Mucosa of descending colon (tissue), 3 donors: Measurements from ENCODE around the gene WDR7. TPM values are rescaled to one million over a fixed set of nuclear protein-coding genes. Genes with fewer than 3 reads are reported as not detected.

Experiments used
- ATAC-seq: fragments of 200-7000 bp; cut with Tn5 transposase; one replicate; pipeline ENCODE4 v1.9.1; 2020; ENCODE audit warnings: mild to moderate bottlenecking, moderate library complexity
- DNase-seq, 3 donors: peaks; one replicate each; pipeline ENCODE4 v3.0.0-alpha.2; 2020
- H3K36me3 ChIP-seq: fragments of 200-600 bp; one replicate; pipeline ENCODE4 v1.8.0; 2021; ENCODE audit warnings: low read depth, mild to moderate bottlenecking
- H3K4me1 ChIP-seq: fragments of 200-600 bp; one replicate; pipeline ENCODE4 v1.8.0; 2021; ENCODE audit warnings: low read depth, mild to moderate bottlenecking
- H3K4me3 ChIP-seq: fragments of 200-600 bp; one replicate; pipeline ENCODE4 v1.8.0; 2021; ENCODE audit warnings: mild to moderate bottlenecking
- H3K9me3 ChIP-seq: fragments of 200-600 bp; one replicate; pipeline ENCODE4 v1.8.0; 2021; ENCODE audit warnings: mild to moderate bottlenecking
- intact Hi-C, 2 donors: fragments of 100-400 bp; cut with DNase I in 1 of 2; cut with micrococcal nuclease in 1 of 2; formaldehyde crosslinking; loops; one replicate each; pipeline versions ENCODE4 v1.11.0 to v1.11.1; 2022; cut with DNase I, micrococcal nuclease
- total RNA-seq, 3 donors: library from RNA; stranded (reverse); fragmentation: NEBNext Ultra II Directional in 2 of 3; extraction: Animal tissue kit (Norgen Biotek cat#: 25700) in 2 of 3; gene quantifications; one replicate each; pipeline versions ENCODE4 v1.2.1 to v1.2.4, GENCODE V29; 2021 to 2023
- TF ChIP-seq, protein P1 (sequence below): fragments of 200-600 bp; IDR thresholded peaks from one replicate; pipeline ENCODE4 v1.8.0; 2022; ENCODE audit warnings: antibody characterized with exemption, mild to moderate bottlenecking
- donor health status: DM: no; HTN: no; CAD: no; lungs with moderate emphysema.
- donor health status: DM: no; HTN: no; CAD: no.
- donor health status: DM: no; HTN: yes; CAD: no.

The WDR7 gene
- total RNA-seq, 3 donors from 2014 or later: 28.4 to 38.8 (median 29.3) TPM

DNA sequence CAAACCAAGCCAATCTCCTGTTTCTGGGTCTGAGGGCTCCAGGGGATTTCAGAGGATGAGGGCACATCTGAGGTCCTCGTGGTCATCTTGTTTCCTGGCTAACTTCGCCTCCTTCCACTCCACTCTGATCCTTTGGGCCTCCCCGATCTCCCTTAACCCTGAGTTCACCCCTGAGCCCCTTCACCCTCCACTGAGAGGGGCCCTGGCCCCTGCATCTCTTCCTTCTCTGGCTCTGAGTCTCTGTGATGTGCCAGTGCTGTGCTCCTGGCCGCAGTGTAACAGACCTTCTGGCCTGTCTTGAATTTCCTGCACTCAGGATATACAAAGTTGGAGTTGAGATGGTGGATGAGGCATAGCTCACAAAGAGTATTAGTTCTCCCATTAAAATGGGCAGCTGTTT lies 411.0 kb downstream of the WDR7 start:
- TF ChIP-seq, protein P1, sequence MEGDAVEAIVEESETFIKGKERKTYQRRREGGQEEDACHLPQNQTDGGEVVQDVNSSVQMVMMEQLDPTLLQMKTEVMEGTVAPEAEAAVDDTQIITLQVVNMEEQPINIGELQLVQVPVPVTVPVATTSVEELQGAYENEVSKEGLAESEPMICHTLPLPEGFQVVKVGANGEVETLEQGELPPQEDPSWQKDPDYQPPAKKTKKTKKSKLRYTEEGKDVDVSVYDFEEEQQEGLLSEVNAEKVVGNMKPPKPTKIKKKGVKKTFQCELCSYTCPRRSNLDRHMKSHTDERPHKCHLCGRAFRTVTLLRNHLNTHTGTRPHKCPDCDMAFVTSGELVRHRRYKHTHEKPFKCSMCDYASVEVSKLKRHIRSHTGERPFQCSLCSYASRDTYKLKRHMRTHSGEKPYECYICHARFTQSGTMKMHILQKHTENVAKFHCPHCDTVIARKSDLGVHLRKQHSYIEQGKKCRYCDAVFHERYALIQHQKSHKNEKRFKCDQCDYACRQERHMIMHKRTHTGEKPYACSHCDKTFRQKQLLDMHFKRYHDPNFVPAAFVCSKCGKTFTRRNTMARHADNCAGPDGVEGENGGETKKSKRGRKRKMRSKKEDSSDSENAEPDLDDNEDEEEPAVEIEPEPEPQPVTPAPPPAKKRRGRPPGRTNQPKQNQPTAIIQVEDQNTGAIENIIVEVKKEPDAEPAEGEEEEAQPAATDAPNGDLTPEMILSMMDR: no peak
- no peaks in the 10 kb centered on the region for H3K4me1 ChIP-seq
- DNase-seq: no peak
- intact Hi-C loops: no loop called here
- no peaks in the 10 kb centered on the region for H3K36me3 ChIP-seq
- H3K9me3 ChIP-seq: no peaks in the 10 kb centered on the region
- H3K4me3 ChIP-seq: no peak overlapping the region
- no peak for ATAC-seq

DNA sequence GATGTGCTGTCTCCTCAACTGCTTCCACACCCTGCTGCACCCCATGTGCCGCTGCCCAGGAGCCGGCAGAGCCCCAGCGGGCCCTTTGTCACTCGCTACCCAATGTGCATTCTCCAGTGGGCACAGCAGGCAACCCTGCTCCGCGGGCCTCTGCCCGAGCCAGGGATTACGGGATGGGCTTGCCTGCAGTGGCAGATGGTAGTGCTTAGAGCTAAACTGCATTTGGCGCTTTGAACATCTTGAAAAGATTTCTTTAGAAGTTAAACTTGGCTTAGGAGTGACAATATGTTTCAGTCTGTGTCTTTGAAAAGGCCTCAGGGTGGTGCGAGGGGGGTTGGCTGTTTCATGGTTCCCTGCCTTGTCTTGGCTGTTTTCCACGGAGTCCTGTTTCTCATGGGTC lies 411.7 kb downstream of the WDR7 start:
- DNase-seq (no peak), ATAC-seq (no peak)
- TF ChIP-seq, protein P1: no peak
- H3K36me3 ChIP-seq: no peaks in the 10 kb centered on the region
- H3K4me1 ChIP-seq: no peaks in the 10 kb centered on the region
- intact Hi-C loops: no loop called here
- no peaks in the 10 kb centered on the region for H3K9me3 ChIP-seq
- H3K4me3 ChIP-seq: no peak overlapping the region

DNA sequence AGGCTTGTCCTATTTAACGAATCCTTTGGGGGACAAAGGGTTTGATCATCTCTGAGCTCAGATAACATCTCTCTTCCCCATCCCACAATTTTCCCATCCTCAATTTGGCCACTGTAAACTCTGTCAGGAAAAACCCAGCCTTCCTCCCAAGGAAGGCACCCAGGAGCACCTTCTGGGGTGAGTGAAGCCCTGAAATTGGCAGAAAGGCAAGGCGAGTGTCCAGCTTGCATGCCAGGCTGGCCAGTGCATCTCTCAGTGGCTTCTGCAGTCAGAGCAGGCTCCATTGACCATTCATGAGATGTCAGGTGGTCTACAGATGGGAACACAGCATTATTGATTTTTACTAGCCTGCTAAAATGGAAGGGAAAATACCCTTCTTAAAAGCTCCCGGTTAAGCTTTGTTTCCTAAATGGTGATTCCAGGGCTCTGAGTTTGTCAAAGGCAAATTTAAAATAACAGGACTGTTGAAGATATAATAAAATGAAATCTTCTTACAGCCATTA lies 412.5 kb downstream of the WDR7 start:
- TF ChIP-seq, protein P1: no peak
- DNase-seq (no peak), ATAC-seq (no peak)
- intact Hi-C loops: no loop called here
- Histone ChIP-seq H3K36me3 (no peaks in the 10 kb centered on the region), H3K9me3 (no peaks in the 10 kb centered on the region), H3K4me3 (no peak overlapping the region), H3K4me1 (no peaks in the 10 kb centered on the region)

DNA sequence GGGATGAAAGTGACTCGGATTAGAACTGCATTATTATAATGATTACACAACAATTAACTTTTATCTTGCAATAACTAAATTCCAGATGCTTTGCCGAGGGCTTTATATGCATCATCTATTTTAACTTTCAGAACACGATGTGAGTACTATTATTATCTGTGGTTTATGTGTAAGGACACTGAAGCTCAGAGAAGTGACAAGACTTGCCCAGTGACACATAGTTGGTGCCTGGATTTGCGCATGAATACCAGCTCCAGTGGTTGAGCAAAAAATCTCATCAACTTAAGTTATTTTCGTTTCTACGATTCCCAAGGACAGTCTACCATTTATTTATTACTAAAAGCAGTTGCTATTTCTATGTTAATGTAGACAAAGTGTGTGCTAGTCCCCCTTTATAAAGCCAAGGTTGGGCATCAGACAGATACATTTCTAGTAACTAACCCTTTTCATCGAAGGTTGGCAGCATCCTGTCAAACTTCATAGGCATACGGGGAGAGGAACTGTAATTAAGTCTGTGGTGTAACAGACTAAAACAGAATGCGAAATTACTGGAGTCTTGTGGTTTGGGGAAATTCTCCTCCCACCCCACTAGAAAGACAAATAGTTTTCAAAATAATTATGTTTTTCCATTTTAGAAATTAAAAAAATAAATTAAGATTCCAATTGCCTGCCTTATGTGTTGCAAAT lies 422.5 kb downstream of the WDR7 start:
- intact Hi-C loops: no loop called here
- Histone ChIP-seq H3K36me3 (no peaks in the 10 kb centered on the region), H3K9me3 (no peaks in the 10 kb centered on the region), H3K4me3 (no peak overlapping the region), H3K4me1 (no peaks in the 10 kb centered on the region)
- DNase-seq (no peak), ATAC-seq (no peak)
- TF ChIP-seq, protein P1: no peak

DNA sequence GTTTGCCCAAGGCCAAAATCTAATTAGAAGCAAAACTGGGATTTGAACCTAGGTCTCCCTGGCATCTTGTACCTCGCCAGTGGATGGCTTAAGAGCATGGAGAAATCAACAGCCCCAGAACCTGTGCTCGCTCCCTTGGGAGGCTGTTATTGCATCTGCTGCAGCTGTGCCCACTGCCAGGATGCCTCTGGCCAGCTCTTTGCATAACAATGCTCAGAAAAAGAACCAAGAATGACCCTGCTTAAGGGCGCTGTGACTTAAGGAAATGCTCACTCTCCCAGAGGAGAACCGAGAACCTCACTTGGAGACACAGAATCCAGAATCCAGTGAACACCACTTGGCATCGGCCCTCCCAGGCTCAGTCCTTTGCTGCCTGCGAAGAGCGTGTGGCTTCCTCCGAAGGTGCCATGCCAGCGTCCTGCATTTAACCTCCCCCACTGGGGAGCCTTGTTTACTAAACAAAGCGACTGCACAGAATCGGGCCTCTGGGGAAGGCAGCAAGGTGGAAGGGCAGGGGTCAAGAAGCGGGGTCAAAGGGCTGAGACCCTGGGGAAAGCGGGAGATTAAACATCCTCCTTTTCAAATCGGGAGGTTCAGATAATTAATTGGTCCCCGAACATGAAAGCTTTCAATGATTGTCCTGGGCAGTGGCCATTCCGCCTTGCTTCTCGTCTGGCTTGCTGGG lies 424.7 kb downstream of the WDR7 start:
- TF ChIP-seq, protein P1: no peak
- Histone ChIP-seq H3K9me3 (no peaks in the 10 kb centered on the region), H3K36me3 (no peaks in the 10 kb centered on the region), H3K4me3 (no peak overlapping the region), H3K4me1 (no peaks in the 10 kb centered on the region)
- intact Hi-C loops: no loop called here
- DNase-seq (no peak), ATAC-seq (no peak)
